Motor neuron (in vitro differentiated cells): ENCODE data around the gene GASK1A. TPM values are rescaled to one million over a fixed set of nuclear protein-coding genes. Genes with fewer than 3 reads are reported as not detected.
"Not testable (repeated sequence)": the region's sequence is repeated elsewhere in the genome, so short reads cannot be mapped to it uniquely, and the experiment has no call there.

Source experiments
- ATAC-seq, 8 experiments: fragments of 200-7000 bp; cut with Tn5 transposase; replicated peaks in 6 of 8; 2 replicates each; pipeline ENCODE4 v1.8.0; 2021; ENCODE audit warnings: mild to moderate bottlenecking in 8 of 8, moderate library complexity in 8 of 8
- H3K27ac ChIP-seq, 2 donors: fragments of 250-450 bp; sonication (Bioruptor Pico); 2 replicates each; pipeline ENCODE4 v1.9.0; 2021; ENCODE audit warnings: antibody characterized with exemption in 2 of 2, mild to moderate bottlenecking in 2 of 2, moderate library complexity in 1 of 2
- H3K4me1 ChIP-seq, 2 donors: fragments of 250-450 bp; sonication (Bioruptor Pico); replicated peaks in 1 of 2; 2 replicates each; pipeline ENCODE4 v1.6.1; 2021; ENCODE audit warnings: antibody characterized with exemption in 2 of 2, mild to moderate bottlenecking in 2 of 2, moderate library complexity in 1 of 2
- H3K4me3 ChIP-seq, 5 donors: fragments of 250-450 bp; sonication (Bioruptor Pico); 2 replicates each; pipeline ENCODE4 v1.9.0; 2021; ENCODE audit warnings: antibody characterized with exemption in 5 of 5, mild to moderate bottlenecking in 5 of 5, moderate library complexity in 4 of 5
- whole genome bisulfite sequencing, 10 experiments: fragments of 450-650 bp; shearing (Covaris generic); methylation state at CpG; one replicate each; pipeline ENCODE4 v1.0.0; 2022; 5-methylcytosine and 5-hydroxymethylcytosine counted together
- in situ Hi-C, 9 experiments: fragments of 400-800 bp; cut with MboI; loops; one replicate each; pipeline ENCODE4 v1.15.0; 2021; ENCODE audit warnings: low sequenced_read_pairs in 9 of 9, low pct_unique_long_range_greater_than_20kb in 2 of 9; ENCODE audit not compliant: unreplicated experiment in 9 of 9
- total RNA-seq, 8 experiments: library from RNA; unstranded; fragments of 300-600 nt; gene quantifications; 2 replicates each; pipeline versions ENCODE4 v1.2.3 to v1.2.4, GENCODE V29; 2022

Gene GASK1A
- total RNA-seq, 8 experiments from 2014 or later, result 0.18 to 4.3 (median 0.85) TPM

DNA sequence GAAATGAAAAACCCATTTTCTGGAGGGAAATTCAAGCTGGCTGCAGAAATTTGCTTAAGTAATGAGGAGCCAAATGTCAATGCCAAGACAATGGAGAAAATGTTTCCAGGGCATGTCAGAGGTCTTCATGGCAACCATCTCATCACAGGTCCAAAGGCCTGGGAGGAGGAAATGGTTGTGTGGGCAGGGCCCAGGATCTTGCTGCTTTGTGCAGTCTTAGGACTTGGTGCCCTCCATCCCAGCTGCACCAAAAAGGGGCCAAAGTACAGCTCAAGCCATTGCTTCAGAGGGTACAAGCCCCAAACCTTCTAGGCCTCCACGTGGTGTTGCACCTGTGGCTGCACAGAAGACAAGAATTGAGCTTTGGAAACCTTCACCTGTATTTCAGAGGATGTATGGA lies 67.5 kb downstream of the GASK1A start:
- Histone ChIP-seq H3K27ac (no peak overlapping the region), H3K4me3 (no peak overlapping the region), H3K4me1 (no peaks in the 10 kb centered on the region)
- no peak for ATAC-seq
- in situ Hi-C loops, result no loop called here
- WGBS, 10 experiments, result 17 to 50% (median 50%) methylated on average over 1 of the region's 1 CpG; no CpG with 5 or more reads in 7 of the 10 experiments

DNA sequence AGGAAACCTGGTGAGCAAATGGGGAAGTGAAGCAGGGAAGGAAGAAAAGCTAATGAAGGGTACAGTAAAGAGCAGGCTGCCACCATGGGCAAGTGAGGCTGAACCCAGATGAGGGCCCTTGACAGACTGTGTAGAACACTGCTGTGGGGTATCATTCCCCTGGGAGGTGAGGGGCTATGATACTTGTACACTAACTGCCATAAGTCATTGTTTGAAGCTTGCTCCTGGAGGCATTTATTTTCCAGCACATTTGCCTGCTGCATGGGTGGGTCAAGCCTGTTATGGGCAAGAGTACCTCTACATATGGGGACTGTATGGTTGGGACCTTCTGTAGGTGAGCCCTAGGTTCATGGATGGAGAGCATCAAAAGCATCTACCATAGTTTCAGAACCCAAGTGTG lies 69.4 kb downstream of the GASK1A start:
- Histone ChIP-seq H3K4me1 (no peaks in the 10 kb centered on the region), H3K4me3 (no peak overlapping the region), H3K27ac (no peak overlapping the region)
- in situ Hi-C loops, result no loop called here
- ATAC-seq, result no peak

DNA sequence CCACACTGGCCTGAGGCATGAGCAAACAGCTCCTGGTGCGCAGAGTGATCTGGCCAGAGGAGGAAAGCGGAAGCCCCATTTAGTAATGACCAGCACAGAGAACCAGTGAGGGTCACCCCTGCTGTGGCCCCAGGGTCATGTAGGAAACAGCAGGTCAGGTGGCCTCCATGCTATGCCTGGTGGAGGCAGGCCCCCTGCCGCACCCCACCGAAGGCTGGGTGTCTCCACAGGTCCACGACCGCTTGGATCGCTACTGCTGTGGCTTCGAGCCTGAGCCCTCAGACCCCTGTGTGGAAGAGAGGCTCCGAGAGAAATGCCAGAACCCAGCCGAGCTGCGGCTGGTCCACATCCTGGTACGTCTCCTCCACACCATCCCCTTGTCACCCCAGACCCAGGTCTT lies 74.2 kb downstream of the GASK1A start:
- Histone ChIP-seq H3K27ac (no peak overlapping the region), H3K4me3 (no peak overlapping the region), H3K4me1 (no peaks in the 10 kb centered on the region)
- in situ Hi-C loops, result no loop called here
- 60 to 95% (median 80%) methylated on average over 1 to 11 of the region's 12 CpGs; no CpG with 5 or more reads in 5 of the 10 experiments for WGBS, 10 experiments
- ATAC-seq, result no peak

DNA sequence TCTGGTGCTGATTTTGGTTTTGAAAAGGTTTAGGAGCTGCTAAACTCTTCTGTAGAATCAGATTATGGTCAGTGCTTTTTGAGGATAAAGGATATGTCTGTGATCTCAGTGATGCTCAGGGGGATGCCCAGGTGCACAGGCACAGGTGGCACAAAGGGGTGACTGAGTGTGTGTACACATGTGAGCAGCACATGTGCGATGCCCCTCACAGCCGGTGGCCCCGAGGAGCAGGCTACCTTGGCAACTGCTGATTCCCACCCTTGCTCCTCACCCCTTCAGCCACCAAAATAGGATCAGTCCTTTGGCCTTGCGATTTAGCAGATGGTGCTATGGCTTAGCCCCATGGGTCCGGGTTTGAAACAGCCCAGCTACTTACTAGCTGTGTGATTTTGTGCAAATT lies 75.6 kb downstream of the GASK1A start:
- in situ Hi-C loops, result no loop called here
- Histone ChIP-seq H3K27ac (no peak overlapping the region), H3K4me3 (no peak overlapping the region), H3K4me1 (no peaks in the 10 kb centered on the region)
- 92 to 100% methylated on average over 2 to 3 of the region's 5 CpGs; no CpG with 5 or more reads in 8 of the 10 experiments for WGBS, 10 experiments
- ATAC-seq, result no peak

DNA sequence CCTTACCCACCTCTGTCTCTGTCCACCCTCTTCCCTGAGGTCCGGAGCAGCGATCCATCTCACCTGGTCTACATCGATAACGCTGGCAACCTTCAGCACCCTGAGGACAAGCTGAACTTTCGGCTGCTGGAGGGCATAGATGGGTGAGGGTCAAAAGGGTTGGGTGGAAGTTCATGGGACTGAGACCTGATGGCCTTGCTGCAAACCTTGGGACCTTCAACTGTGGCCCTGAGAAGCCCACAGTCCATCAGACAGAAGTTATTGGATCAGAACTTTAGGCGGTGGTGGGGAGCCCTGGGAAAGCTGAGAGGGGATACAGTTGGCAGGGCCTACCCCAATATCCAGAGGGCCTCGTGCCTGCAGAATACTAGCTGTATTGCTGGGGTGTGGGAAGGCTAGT lies 76.3 kb downstream of the GASK1A start:
- in situ Hi-C loops, result no loop called here
- WGBS, 10 experiments, result 17 to 100% (median 73%) methylated on average over 1 to 4 of the region's 7 CpGs; no CpG with 5 or more reads in 4 of the 10 experiments
- no peak overlapping the region for H3K4me3 ChIP-seq
- no peak overlapping the region for H3K27ac ChIP-seq
- no peaks in the 10 kb centered on the region for H3K4me1 ChIP-seq
- no peak for ATAC-seq

DNA sequence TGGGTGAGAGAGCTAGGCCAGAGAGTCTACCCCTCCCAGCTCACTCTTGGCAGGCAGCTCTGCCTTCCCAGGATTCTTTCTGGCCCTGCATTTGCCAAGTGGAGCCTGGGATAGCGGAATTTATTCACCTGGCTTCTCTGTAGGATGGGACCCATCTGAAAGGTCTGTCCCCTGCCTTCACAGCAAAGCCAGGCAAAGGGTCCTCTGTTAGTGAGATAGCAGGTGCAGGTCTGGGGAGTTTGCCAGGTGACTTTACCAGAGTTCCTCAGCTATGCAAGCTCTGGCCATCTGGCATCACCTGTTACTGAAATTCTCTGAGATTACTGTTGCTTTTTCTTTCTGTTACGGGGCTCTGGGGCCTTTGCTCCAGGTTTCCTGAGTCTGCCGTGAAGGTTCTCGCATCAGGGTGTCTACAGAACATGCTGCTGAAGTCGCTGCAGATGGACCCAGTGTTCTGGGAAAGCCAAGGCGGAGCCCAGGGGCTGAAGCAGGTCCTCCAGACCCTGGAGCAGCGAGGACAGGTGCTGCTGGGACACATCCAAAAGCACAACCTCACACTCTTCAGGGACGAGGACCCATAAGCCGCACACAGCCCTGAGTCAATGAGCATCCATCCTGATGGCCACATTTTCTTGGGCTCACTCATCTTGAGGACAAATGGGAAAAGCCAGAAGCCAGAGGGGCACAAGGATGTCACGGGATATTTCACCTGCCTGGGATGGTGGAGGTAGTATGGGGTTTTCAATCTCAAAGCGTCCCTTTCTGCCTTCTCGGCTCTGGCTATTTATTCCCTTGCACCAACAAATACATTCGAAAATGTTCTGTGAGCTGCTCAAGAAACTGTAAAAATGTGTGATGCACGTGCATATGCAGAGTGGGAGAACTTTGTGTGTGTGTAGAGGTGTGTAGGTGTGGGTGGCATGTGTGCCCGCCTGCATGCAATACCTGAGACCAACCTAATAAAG lies 77.0 kb downstream of the GASK1A start:
- Histone ChIP-seq H3K4me3 (no peak overlapping the region), H3K4me1 (no peaks in the 10 kb centered on the region), H3K27ac (no peak overlapping the region)
- in situ Hi-C loops, result no loop called here
- WGBS, 10 experiments, result 10 to 91% (median 74%) methylated on average over 1 to 10 of the region's 15 CpGs; no CpG with 5 or more reads in 2 of the 10 experiments
- ATAC-seq, result no peak

DNA sequence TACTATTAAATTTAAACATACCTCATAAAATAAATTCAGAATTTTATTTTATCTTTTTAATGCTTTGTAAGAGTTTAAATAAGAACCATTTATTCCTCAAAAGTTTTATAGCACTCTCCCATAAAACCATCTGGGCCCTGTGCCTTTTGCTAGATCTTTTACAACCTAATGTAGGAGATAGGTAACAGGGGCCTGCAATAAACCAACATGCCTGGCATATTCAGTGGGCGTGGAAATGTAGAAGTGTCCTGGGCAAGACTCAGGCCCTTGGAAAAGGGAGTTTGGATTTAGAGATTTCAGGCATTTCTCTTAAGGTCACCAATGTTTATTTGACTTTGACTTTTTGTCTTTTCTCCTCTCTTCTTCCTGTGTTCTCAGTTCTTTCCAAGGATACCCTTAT lies 80.3 kb downstream of the GASK1A start:
- no peak overlapping the region for H3K27ac ChIP-seq
- WGBS, 10 experiments, result 75 to 100% (median 86%) methylated on average over 1 of the region's 1 CpG; no CpG with 5 or more reads in 5 of the 10 experiments
- no peak for ATAC-seq
- H3K4me1 ChIP-seq, result no peaks in the 10 kb centered on the region
- in situ Hi-C loops, result no loop called here
- no peak overlapping the region for H3K4me3 ChIP-seq

DNA sequence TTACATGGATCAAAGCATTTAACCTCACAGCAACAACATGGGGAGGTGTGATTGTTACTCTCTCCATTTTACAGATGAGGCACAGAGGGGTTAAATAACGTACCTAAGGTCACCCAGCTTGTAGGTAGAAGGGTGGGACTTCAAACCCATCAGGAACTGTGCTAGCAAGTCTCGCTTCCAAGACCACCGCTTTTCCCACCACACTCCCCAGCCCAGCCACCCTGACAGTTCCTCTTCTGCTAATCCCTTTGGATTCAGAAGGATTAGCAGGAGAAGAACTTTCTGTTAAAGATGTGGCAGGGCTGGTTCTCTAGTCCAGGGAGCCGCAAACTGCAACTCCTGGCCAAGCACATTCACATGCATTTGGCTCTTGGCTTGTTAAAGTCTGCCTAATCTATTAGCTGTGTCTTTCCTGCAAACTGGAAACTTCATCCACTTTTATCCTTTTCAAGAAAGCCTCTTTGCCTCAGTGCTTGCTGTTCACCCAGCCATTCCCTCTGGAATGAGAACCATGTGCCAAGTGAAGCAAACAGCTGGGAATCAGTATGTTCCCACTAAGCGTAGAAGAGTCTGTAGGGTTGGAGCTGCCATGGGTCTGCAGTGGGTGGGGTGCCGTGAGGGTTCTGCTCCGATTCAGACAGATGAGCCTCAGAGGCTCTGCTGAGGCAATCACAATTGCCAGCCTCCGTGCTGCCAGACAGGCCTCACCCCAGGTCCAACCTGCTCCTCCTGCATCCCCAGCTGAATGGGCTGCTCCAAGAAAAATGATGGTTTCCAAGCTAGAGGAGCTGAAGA lies 82.2 kb downstream of the GASK1A start:
- ATAC-seq, result peak in 1 of 8 experiments; percentile 19
- Histone ChIP-seq H3K4me3 (no peak overlapping the region), H3K4me1 (no peaks in the 10 kb centered on the region), H3K27ac (no peak overlapping the region)
- WGBS, 10 experiments, result 0 to 95% (median 89%) methylated on average over 1 to 7 of the region's 8 CpGs; no CpG with 5 or more reads in 3 of the 10 experiments
- in situ Hi-C loops, result no loop called here

DNA sequence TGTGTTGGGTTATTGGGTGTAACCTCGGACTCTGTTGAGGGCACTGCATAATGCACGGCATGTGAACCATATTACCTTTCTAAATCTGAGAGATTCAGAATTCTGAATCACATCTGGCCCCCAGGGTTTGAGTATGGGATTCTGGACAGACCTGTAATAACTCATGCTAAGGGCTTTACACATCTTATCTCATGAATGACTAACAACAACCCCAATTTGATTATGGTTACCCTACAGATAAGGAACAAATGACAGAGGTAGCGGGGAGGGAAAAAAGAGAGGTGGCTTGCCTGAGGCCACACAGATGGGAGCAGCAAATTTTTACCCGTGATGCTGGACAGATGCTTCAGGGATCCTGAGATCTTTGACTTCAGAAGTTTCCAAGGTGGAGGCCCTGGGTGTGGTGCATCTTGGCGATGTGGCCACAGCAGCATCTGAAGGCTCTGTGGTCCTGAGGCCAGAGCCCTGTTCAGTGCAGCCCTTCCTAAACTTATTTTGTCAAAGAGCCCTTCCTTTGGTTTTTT lies 83.0 kb downstream of the GASK1A start:
- 30 to 92% (median 78%) methylated on average over 1 to 5 of the region's 5 CpGs; no CpG with 5 or more reads in 3 of the 10 experiments for WGBS, 10 experiments
- Histone ChIP-seq H3K4me3 (no peak overlapping the region), H3K27ac (no peak overlapping the region), H3K4me1 (no peaks in the 10 kb centered on the region)
- in situ Hi-C loops, result no loop called here
- ATAC-seq, result peak in 2 of 8 experiments; percentile 48 to 65

DNA sequence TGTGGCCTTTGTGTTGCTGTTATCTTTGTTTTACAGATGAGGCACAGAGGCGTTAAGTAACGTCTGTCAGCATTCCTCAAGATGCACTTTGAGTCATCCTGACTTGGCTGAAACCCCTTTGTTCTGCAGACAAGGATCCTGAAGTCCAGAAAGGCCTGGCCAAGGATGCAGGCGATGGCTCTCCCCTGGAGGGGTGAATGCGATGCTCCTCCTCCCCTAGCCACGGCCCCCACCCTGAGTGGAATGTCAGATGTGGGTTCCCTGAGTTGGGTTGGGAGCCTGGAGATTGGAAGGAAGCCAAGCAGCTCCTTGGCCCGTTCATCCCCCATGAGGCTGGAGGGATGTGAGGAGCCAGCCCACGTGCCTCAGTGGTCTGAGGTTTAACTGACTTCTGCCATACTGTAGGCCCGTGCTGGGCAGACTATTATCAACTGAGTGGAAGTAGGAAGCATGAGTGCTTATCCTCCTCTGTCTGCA lies 83.5 kb downstream of the GASK1A start:
- peak in 2 of 8 experiments; percentile 26 to 48 for ATAC-seq
- in situ Hi-C loops, result no loop called here
- WGBS, 10 experiments, result 33 to 80% (median 52%) methylated on average over 1 to 4 of the region's 8 CpGs; no CpG with 5 or more reads in 3 of the 10 experiments

DNA sequence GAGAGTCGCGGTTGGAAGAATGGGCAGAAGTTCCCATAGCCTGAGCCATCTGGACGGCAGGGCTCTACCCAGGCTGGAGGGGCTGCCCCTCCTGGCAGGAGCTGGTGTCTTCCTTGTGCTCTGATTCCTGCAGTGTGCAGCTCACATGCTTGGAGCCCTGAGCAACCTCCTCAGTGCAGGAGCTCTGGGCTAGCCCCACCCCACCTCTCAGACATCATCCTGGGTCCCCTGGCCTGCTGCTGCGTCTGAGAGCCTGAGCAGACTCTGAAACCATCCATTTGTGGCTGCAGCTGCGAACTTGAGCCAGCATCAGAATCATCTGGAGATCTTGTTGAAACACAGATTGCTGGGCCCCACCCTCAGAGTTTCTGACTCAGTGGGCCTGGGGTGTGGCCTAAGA lies 84.0 kb downstream of the GASK1A start:
- 60 to 100% (median 80%) methylated on average over 1 to 3 of the region's 5 CpGs; no CpG with 5 or more reads in 6 of the 10 experiments for WGBS, 10 experiments
- Histone ChIP-seq H3K4me3 (no peak overlapping the region), H3K27ac (no peak overlapping the region), H3K4me1 (no peaks in the 10 kb centered on the region)
- ATAC-seq, result peak in 1 of 8 experiments; percentile 19
- in situ Hi-C loops, result no loop called here

More for the DNA sequence above, 83.5 kb downstream of the GASK1A start:
- no peaks in the 10 kb centered on the region for H3K4me1 ChIP-seq
- H3K4me3 ChIP-seq, result no peak overlapping the region
- no peak overlapping the region for H3K27ac ChIP-seq

DNA sequence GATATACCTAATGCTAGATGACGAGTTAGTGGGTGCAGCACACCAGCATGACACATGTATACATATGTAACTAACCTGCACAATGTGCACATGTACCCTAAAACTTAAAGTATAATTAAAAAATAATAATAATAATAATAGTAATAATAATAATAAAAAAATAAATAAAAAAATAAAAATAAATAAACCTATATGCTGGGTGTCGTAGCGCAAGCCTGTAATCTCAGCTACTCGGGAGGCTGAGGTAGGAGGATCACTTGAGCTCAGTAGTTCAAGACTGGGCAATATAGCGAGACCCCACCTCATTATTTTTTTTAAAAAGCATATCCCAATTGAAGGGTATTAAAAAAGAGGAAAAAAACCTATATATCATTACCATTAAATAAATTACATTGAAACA lies 91.6 kb downstream of the GASK1A start:
- ATAC-seq, in situ Hi-C loops, H3K27ac ChIP-seq, H3K4me1 ChIP-seq, H3K4me3 ChIP-seq: not testable (repeated sequence)
- whole genome bisulfite sequencing, 10 experiments, result 70 to 100% (median 92%) methylated on average over 3 to 4 of the region's 5 CpGs
